Amniotic epithelial cell (primary cell): ENCODE results near the gene CXorf49.
"Not testable (repeated sequence)": the region's sequence is repeated elsewhere in the genome, so short reads cannot be mapped to it uniquely, and the experiment has no call there.

Experiments
- DNase-seq: peaks from one replicate; pipeline ENCODE4 v3.0.0-alpha.2; 2010; ENCODE audit warnings: low read depth

CXorf49 gene

DNA sequence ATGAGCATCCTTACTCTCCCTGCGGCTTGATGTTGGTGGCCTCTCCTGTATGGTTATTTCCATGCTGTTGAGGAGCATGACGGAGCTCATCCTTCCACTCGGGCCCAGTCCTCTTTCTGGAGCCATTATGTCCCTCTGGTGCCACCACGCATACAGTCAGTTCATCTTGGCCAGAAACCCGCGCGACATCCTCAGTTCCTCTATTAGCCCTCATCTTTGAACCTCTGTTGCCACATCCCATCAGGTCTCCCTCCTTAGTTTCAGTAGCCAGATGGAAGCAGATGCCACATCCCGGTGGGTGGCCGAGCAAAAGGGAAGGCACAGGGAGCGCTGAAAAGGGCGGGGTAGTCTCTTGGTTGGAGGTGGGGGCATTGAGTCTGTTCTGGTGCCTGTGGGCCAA lies 46.1 kb downstream of the CXorf49 start:
- no peak for DNase-seq

DNA sequence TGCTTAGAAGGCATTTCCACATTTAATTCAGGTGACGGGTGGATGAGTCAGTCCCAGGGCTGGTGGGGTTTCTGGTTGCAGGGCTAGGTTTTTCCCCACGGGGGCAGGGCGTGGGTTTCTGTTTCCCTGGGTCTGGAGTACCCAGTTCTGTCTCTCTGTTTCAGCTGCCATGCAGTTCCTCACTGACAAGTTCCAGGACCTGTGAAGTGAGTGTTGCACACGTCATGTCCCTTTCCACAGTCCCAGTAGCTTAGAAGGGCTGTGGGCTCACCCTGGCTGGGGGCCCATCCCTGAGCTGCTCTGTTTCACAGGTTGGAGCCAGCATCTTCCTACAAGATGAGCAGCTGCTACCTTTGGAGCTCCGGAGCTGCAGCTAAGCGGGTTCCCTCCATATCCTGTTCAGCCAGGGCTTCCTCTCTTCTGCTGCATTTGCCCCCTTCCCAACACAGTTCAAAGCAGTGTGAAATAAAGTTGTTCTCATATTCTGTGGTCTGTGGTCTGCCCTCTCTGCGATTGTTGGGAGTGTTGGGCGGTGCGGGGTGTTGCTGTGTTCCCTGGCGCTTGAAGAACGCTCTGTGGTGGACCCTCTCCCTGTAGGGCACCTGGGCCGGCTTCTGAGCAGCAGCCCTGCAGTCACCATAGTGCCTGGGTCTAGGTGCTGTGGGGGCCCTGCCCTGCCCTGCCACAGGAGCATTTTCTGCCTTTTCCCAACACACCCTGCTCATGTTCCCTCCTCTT lies 46.9 kb downstream of the CXorf49 start:
- no peak for DNase-seq

DNA sequence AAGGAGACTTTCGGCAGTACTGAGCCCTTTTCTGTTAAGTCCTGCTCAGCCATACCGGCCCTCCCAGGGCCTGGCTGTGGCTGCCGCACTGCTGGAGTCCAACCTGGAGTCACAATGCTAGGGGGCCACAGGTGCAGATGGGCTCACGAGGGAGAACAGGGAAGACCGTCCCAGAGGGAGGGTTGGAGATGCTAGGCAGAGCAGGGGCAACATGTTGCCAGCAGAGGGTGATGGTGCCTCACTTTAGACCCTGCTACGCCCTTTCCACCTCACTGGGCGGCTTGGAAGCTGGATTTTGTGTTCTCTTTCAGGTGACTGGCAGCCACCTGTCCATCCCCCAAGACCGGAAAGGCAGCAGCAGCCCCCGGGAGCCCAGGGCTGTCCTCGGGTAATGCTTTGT lies 48.1 kb downstream of the CXorf49 start:
- not testable (repeated sequence) for DNase-seq

DNA sequence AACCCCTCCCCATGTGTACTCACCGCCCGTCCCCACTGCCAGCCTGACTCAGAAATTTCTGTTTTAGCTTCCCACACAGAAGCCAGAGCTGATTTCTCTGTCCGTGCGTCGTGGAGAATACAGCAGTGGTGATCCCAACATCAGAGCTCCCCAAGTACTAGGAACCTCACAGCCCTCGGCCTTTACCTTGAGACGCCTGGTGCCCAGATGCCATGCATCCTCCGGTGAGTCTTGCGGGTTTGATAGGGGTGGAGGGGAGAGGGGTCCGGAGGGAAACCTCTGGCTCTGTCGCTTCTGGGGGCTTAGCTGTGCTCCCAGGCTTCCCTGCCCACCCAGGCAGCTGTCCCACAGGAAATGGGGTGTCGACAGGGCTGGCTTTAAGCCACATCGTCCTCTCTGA lies 48.6 kb downstream of the CXorf49 start:
- DNase-seq: no peak

DNA sequence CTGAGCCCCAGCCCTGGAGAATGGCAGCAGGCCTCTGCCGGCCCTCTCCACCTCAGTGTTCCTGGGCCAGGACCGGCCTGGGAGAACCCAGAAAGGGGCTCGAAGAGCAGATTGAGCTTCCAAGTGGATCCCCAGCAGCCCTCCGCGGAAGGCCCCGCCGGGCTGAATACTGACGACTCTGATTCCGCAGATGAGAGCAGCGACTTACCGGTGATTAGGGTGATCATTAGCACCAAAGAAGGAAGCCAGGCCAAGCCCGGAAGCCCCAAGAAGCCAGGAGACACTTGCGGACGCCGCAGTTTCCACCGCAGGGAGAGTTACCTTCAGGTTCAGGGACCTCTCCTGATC lies 49.9 kb downstream of the CXorf49 start:
- DNase-seq: no peak

DNA sequence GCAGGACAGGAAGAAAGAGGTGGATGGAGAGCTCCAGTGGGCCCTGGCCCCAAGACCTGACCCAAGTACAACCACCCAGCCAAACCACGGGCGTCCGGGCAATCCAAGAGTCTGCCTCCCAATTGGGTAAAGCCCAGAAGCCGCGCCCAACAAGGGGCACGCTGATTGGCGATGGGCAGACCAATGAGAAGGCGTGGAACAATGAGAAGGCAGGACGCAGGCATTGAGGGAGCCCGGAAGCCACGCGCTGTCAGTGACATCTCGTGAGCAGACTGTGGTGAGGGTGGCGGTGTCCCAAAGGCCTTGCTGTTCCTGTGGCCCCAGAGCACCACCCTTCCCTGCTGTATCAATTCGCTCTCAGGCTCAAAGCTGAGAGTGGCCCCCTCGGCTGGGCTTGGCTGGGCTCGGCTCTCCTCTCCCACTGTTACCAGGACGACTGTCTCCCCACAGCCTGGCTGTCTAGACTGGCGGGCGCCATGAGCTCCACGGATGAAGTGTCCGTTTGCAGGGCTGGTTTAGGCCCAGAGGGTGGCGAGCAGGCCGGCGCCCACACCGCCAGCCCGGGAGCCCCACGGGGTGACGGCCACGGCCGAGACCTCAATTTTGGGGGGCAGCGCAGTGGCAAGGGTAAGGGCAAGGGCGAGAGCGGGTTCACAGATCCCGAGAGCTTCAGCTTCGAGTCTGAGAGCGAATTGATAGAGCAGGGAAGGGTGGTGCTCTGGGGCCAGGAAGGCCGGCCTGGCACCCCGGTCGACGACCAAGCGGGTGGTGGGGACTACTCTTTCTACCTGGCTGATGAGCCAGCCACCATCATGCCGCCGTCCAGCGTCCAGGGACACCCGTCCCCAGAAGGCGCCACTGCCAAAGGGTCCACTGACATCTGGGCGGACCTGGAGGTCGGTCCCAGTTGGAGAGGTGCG lies 50.5 kb downstream of the CXorf49 start, which contains the start of gene LOC101059915:
Gene LOC101059915, plus strand, starts transcription at position 219 of the 920 bp plus-strand sequence.
- DNase-seq: no peak

DNA sequence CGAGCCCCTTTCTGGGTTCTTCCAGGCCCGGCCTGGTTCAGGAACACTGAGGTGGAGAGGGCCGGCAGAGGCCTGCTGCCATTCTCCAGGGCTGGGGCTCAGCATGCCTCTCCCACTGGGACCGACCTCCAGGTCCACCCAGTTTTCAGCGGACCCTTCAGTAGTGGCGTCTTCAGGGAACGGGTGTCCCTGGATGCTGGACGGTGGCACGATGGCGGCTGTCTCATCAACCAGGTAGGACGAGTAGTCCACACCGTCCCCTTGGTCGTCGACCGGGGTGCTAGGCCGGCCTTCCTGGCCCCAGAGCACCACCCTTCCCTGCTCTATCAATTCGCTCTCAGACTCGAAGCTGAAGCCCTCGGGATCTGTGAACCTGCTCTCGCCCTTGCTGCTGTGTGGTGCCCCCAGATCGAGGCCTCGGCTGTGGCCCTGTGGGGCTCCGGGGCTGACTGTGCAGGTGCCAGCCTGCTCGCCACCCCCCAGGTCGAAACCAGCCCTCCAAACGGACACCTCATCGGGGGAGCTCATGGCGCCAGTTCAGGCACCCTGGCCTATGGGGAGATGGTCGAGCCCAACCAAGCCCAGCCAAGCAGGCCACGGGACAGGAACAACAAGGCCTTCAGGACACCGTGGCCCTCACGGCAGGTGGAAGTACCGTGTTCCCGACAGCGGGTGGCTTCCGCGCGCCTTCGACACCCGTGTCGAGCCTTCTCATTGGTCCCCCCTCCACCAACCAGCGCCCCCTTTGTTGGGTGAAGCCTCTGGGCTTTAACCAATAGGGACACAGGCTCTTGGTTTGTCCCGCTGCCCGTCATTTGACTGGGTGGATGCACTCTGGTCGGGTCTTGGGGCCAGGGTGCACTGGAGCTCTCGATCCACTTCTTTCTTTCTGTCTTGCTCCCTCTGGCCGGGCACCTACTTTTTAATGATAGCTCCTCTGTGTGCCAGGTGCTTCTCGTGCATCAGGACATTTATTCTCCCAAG lies 51.6 kb downstream of the CXorf49 start:
- no peak for DNase-seq

DNA sequence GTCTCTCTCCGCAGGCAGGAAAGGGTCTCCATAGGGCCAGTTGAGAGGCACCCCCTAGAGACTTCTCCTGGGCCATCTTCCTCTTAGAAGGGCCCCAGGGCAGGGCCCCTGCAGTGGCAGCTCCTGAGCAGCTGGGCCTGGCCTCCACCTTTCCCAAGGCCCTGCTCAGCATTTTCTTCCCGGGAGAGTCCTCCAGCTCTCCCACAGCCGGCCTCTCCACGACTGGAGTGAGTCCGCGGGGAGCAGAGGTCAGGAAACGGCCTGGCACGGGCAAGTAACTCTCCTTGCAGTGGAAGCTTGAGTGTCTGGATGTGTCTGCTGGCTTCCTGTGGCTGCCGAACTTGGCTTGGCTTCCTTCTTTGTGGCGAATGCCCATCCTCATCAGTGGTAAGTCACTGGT lies 52.3 kb downstream of the CXorf49 start:
- no peak for DNase-seq

DNA sequence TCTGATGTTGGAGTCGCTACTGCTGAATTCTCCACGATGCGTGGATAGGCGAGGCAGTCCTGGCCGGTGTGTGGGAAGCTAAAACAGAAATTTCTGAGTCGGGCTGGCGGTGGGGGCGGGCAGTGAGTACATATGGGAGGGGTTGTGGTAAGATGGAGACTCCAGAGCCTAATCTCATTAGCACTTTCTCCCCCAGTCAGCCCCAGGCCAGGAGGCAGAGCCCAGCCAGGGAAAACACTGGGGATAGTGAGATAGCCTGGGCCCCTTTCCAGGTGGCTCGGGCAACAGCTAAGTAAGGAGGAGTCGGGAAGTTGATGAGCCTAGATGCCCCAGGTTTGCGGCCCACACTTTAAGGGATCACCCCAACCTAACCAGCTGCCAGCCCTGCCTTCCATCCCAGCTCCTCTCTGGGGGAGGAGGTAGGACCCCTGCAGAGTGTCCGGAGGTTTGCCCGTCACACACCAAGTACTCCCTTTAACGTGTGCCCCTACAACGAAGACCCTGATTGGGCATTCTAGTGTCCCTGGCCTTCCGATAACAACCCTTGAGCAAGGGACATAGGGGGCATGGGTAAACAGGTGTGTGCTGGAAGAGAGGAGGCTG lies 53.1 kb downstream of the CXorf49 start:
- no peak for DNase-seq
